Stimulated activated CD8-positive, alpha-beta memory T cell treated with anti-CD3 and anti-CD28 coated beads, Interleukin-15, amount 100 ng/mL, for 48 hours (primary cell): ENCODE results near the gene GOSR2.

ENCODE experiments used
- DNase-seq, 2 donors: peaks; one replicate each; pipeline ENCODE4 v3.0.0-alpha.2; 2020; ENCODE audit warnings: low read depth in 2 of 2

Gene GOSR2

GRCh38 chr17:46922804-46923635 is at the start of gene GOSR2:
GOSR2 (plus strand) TSS chr17:46923160; CDS start chr17:46923193, 33 bp downstream.
- DNase-seq = peak; percentile 82 to 84

GRCh38 chr17:46873941-46874645 is 48.9 kb upstream of the GOSR2 start:
- no peak for DNase-seq

- no peak for DNase-seq
Measured at GRCh38 chr17:46874906-46875305, 48.1 kb upstream of the GOSR2 start.

GRCh38 chr17:46875849-46876352 is 47.1 kb upstream of the GOSR2 start:
- no peak for DNase-seq

GRCh38 chr17:46876353-46876887 is 46.5 kb upstream of the GOSR2 start:
- DNase-seq = no peak

GRCh38 chr17:46876926-46877325 is 46.0 kb upstream of the GOSR2 start:
- DNase-seq = no peak

- DNase-seq = no peak
Measured at GRCh38 chr17:46877466-46877865, 45.5 kb upstream of the GOSR2 start.

- no peak for DNase-seq
Measured at GRCh38 chr17:46878055-46878454, 44.9 kb upstream of the GOSR2 start.

- no peak for DNase-seq
Measured at GRCh38 chr17:46879101-46879500, 43.9 kb upstream of the GOSR2 start.

- DNase-seq = no peak
Measured at GRCh38 chr17:46881015-46881414, 41.9 kb upstream of the GOSR2 start.

GRCh38 chr17:46882666-46883065 is 40.3 kb upstream of the GOSR2 start:
- DNase-seq = no peak

- DNase-seq = no peak
Measured at GRCh38 chr17:46883871-46884520, 39.0 kb upstream of the GOSR2 start.

- DNase-seq = no peak
Measured at GRCh38 chr17:46884552-46884951, 38.4 kb upstream of the GOSR2 start.

- no peak for DNase-seq
Measured at GRCh38 chr17:46885415-46886309, 37.3 kb upstream of the GOSR2 start.

GRCh38 chr17:46886310-46886663 is 36.7 kb upstream of the GOSR2 start:
- no peak for DNase-seq

- no peak for DNase-seq
Measured at GRCh38 chr17:46887717-46888116, 35.2 kb upstream of the GOSR2 start.

GRCh38 chr17:46888727-46889126 is 34.2 kb upstream of the GOSR2 start:
- DNase-seq = no peak

GRCh38 chr17:46889519-46889918 is 33.4 kb upstream of the GOSR2 start:
- DNase-seq = no peak

- no peak for DNase-seq
Measured at GRCh38 chr17:46889992-46890564, 32.9 kb upstream of the GOSR2 start.

GRCh38 chr17:46890638-46891037 is 32.3 kb upstream of the GOSR2 start:
- DNase-seq = no peak

GRCh38 chr17:46892192-46892703 is 30.7 kb upstream of the GOSR2 start:
- no peak for DNase-seq
